SK-N-SH (cell line): ENCODE data around the gene SEZ6. TPM values are rescaled to one million over a fixed set of nuclear protein-coding genes. Genes with fewer than 3 reads are reported as not detected.

Source experiments
- CTCF ChIA-PET: fragments of 300-600, 350-600 bp; formaldehyde crosslinking; extraction: SDS; loops from one replicate; lab custom pipeline; 2021; lab: Yijun Ruan, JAX
- POLR2A ChIA-PET: fragments of 350-600 bp; sonication (Branson Sonifier 250); formaldehyde crosslinking; extraction: SDS; loops from one replicate; lab custom pipeline; 2020; ENCODE audit warnings: antibody characterized with exemption, inconsistent platforms; lab: Yijun Ruan, JAX
- DNase-seq: peaks from one replicate; pipeline ENCODE4 v3.0.0; 2012
- H2AFZ ChIP-seq: fragments of 200-600 bp; sonication (generic); 2 replicates; pipeline ENCODE4 v1.8.1; 2016; ENCODE audit warnings: antibody characterized with exemption, mild to moderate bottlenecking, low read depth
- H3F3A ChIP-seq: fragments of 200-600 bp; sonication (generic); replicated peaks from 2 replicates; pipeline ENCODE3; 2016; ENCODE audit warnings: antibody characterized with exemption, mild to moderate bottlenecking; ENCODE audit not compliant: insufficient read depth
- H3K27ac ChIP-seq, 2 experiments: fragments of 200-500 bp in 1 of 2; fragments of 200-600 bp in 1 of 2; sonication (Bioruptor generic) in 1 of 2; sonication (generic), shearing (Covaris generic) in 1 of 2; 2 replicates each; pipeline versions ENCODE4 v1.5.1 to v1.6.1; 2014 to 2016; ENCODE audit warnings: low read depth in 2 of 2, inconsistent platforms in 1 of 2, low read length in 1 of 2, mild to moderate bottlenecking in 1 of 2, mixed read lengths in 1 of 2
- H3K27me3 ChIP-seq: fragments of 200-600 bp; sonication (generic), shearing (Covaris generic); 2 replicates; pipeline ENCODE4 v1.6.1; 2016; ENCODE audit warnings: mixed run types; ENCODE audit not compliant: insufficient read depth
- H3K36me3 ChIP-seq, 2 experiments: fragments of 200-500 bp in 1 of 2; fragments of 200-600 bp in 1 of 2; sonication (Bioruptor generic) in 1 of 2; sonication (generic) in 1 of 2; replicated peaks in 1 of 2; 2 replicates each; pipeline versions ENCODE3 to v1.5.1; 2014 to 2016; ENCODE audit warnings: low read length in 1 of 2, mild to moderate bottlenecking in 1 of 2; ENCODE audit not compliant: insufficient read depth in 2 of 2, control insufficient read depth in 1 of 2
- H3K4me1 ChIP-seq, 2 experiments: fragments of 200-500 bp in 1 of 2; fragments of 200-600 bp in 1 of 2; sonication (Bioruptor generic) in 1 of 2; sonication (generic), shearing (Covaris generic) in 1 of 2; 2 replicates each; pipeline versions ENCODE4 v1.5.1 to v1.6.1; 2014 to 2016; ENCODE audit warnings: low read depth in 1 of 2, low read length in 1 of 2, mixed run types in 1 of 2; ENCODE audit not compliant: insufficient read depth in 2 of 2, control insufficient read depth in 1 of 2
- H3K4me2 ChIP-seq: fragments of 200-600 bp; sonication (generic), shearing (Covaris generic); 2 replicates; pipeline ENCODE4 v1.6.1; 2017; ENCODE audit warnings: mixed run types
- H3K4me3 ChIP-seq, 2 experiments: fragments of 200-500 bp in 1 of 2; fragments of 200-600 bp in 1 of 2; sonication (Bioruptor generic) in 1 of 2; sonication (generic), shearing (Covaris generic) in 1 of 2; 2 replicates each; pipeline versions ENCODE4 v1.5.1 to v1.8.1; 2014 to 2016; ENCODE audit warnings: low read depth in 2 of 2, inconsistent platforms in 1 of 2, low read length in 1 of 2, mild to moderate bottlenecking in 1 of 2, mixed read lengths in 1 of 2, moderate library complexity in 1 of 2
- H3K79me2 ChIP-seq: fragments of 200-600 bp; sonication (generic); 2 replicates; pipeline ENCODE4 v1.8.1; 2017; ENCODE audit warnings: mild to moderate bottlenecking; ENCODE audit not compliant: insufficient read depth
- H3K9ac ChIP-seq: fragments of 200-600 bp; sonication (generic); 2 replicates; pipeline ENCODE4 v1.6.1; 2017; ENCODE audit warnings: mixed run types
- H3K9me2 ChIP-seq: fragments of 200-600 bp; sonication (generic); 2 replicates; pipeline ENCODE4 v1.6.1; 2017; ENCODE audit warnings: mixed run types
- H3K9me3 ChIP-seq: fragments of 200-600 bp; sonication (generic); 2 replicates; pipeline ENCODE4 v1.6.1; 2017; ENCODE audit warnings: mixed run types, mild to moderate bottlenecking, moderate library complexity
- H4K20me1 ChIP-seq: fragments of 200-600 bp; sonication (generic); 2 replicates; pipeline ENCODE4 v1.6.1; 2017; ENCODE audit warnings: mild to moderate bottlenecking, mixed run types; ENCODE audit not compliant: insufficient read depth
- CTCF ChIP-seq: fragments of 200-600 bp; sonication (generic); IDR thresholded peaks from 2 replicates; pipeline ENCODE4 v1.6.1; 2017; ENCODE audit warnings: antibody characterized with exemption, mild to moderate bottlenecking, moderate library complexity
- ELF1 ChIP-seq: IDR thresholded peaks from 2 replicates; pipeline ENCODE4 v1.4.0; 2012
- GABPA ChIP-seq: IDR thresholded peaks from 2 replicates; pipeline ENCODE4 v1.4.0; 2012; ENCODE audit warnings: low read depth, mild to moderate bottlenecking
- GATA2 ChIP-seq: sonication (generic); formaldehyde crosslinking; IDR thresholded peaks from 2 replicates; pipeline ENCODE4 v1.5.0; 2020; ENCODE audit warnings: mild to moderate bottlenecking, missing genetic modification reagents
- IRF3 ChIP-seq: fragments of 150-350 bp; IDR thresholded peaks from 2 replicates; pipeline ENCODE4 v1.6.1; 2016; ENCODE audit warnings: mild to moderate bottlenecking, low read depth, low read length
- PBX3 ChIP-seq: IDR thresholded peaks from 2 replicates; pipeline ENCODE4; 2012
- RAD21 ChIP-seq: IDR thresholded peaks from 2 replicates; pipeline ENCODE4 v1.6.1; 2012; ENCODE audit warnings: mild to moderate bottlenecking, low read length
- RXRA ChIP-seq: IDR thresholded peaks from 2 replicates; pipeline ENCODE4 v1.4.0; 2012; ENCODE audit warnings: low read depth, mild to moderate bottlenecking, borderline replicate concordance
- TAF1 ChIP-seq: IDR thresholded peaks from 2 replicates; pipeline ENCODE4 v1.6.1; 2012; ENCODE audit warnings: low read depth, mild to moderate bottlenecking, low read length, moderate library complexity, borderline replicate concordance
- TCF12 ChIP-seq: IDR thresholded peaks from 2 replicates; pipeline ENCODE4 v1.4.0; 2012
- WGBS: methylation state at CpG from one replicate; pipeline ENCODE4 v1.1.6; 2017; ENCODE audit warnings: low lambda C conversion rate; 5-methylcytosine and 5-hydroxymethylcytosine counted together
- polyA plus RNA-seq, 3 experiments: library from polyadenylated mRNA; depleted of rRNA; stranded (reverse); fragments of >200 nt; gene quantifications; 2 replicates each; pipeline ENCODE4 v1.2.3, GENCODE V29; 2012

The SEZ6 gene
- polyA plus RNA-seq, 1 of the 3 experiments (the other 2 are of a cell fraction), result 0.12 TPM

GRCh38 chr17:28978356-28978964, 27.4 kb downstream of the SEZ6 start (continued):
- TF ChIP-seq RXRA, result no peak
- no peak for TF ChIP-seq TCF12
- no peak for TF ChIP-seq RAD21
- no peak for TF ChIP-seq GATA2 (CRISPR knock-in tag)

GRCh38 chr17:28977659-28978355, 28.0 kb downstream of the SEZ6 start:
- Histone ChIP-seq H3K79me2 (no peaks in the 10 kb centered on the region), H3K4me3 (no peak overlapping the region), H3K36me3 (no peaks in the 10 kb centered on the region), H3K27me3 (peaks cover 4% of the 10 kb centered on the region; the same call in 1 of the 2 replicates), H2AFZ (no peak overlapping the region), H3K4me1 (peaks cover 3 to 59% of the 10 kb centered on the region in 2 experiments), H3K9me2 (no peaks in the 10 kb centered on the region), H3F3A (no peaks in the 10 kb centered on the region), H3K27ac (peak overlapping the region in 1 of 2 experiments; percentile 24; a peak in 1 of 4 replicates), H4K20me1 (0 out of 2 replicates have a peak, but pooled peaks cover 4% of the 10 kb centered on the region), H3K4me2 (no peak overlapping the region), H3K9ac (no peak overlapping the region), H3K9me3 (no peaks in the 10 kb centered on the region)
- CTCF ChIA-PET, result interaction anchor here (1.0 to 3.4 kb wide), 6 partner anchors 13 to 603 kb away, joined by 3 to 11 read pairs (median 4); no protein-coding TSS in a partner anchor
- no peak for DNase-seq
- POLR2A ChIA-PET, result no interaction called here
- 72% methylated on average over 6 of the region's 8 CpGs for WGBS
- TF ChIP-seq ELF1 (no peak), GATA2 (CRISPR knock-in tag) (no peak), IRF3 (no peak), TAF1 (no peak), CTCF (no peak), RXRA (no peak), GABPA (no peak), PBX3 (no peak)
